Measurements from ENCODE around the gene SLX4IP. TPM values are rescaled to one million over a fixed set of nuclear protein-coding genes. Genes with fewer than 3 reads are reported as not detected.

The SLX4IP gene
- total and polyA plus RNA-seq, 2 of the 13 experiments (the other 11 are each of a cell fraction or from before 2014, with no cell fraction given), result 3.6 to 7.3 TPM

- TF ChIP-seq, protein P1, sequence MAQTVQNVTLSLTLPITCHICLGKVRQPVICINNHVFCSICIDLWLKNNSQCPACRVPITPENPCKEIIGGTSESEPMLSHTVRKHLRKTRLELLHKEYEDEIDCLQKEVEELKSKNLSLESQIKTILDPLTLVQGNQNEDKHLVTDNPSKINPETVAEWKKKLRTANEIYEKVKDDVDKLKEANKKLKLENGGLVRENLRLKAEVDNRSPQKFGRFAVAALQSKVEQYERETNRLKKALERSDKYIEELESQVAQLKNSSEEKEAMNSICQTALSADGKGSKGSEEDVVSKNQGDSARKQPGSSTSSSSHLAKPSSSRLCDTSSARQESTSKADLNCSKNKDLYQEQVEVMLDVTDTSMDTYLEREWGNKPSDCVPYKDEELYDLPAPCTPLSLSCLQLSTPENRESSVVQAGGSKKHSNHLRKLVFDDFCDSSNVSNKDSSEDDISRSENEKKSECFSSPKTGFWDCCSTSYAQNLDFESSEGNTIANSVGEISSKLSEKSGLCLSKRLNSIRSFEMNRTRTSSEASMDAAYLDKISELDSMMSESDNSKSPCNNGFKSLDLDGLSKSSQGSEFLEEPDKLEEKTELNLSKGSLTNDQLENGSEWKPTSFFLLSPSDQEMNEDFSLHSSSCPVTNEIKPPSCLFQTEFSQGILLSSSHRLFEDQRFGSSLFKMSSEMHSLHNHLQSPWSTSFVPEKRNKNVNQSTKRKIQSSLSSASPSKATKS (CRISPR knock-in tag; IDR thresholded peaks at IDR 0.05), result 0 out of 2 replicates have a peak, but pooled peaks have one; percentile 33
- TF ChIP-seq TEF (CRISPR knock-in tag; IDR thresholded peaks at IDR 0.05) (0 out of 2 replicates have a peak, but pooled peaks have one; percentile 58), ZNF674 (CRISPR knock-in tag; IDR thresholded peaks at IDR 0.05; ENCODE audit: low read depth) (no peak), CBFB (CRISPR knock-in tag; IDR thresholded peaks at IDR 0.05) (peak; percentile 70; the same call in 1 of the 2 replicates), HNRNPL (IDR thresholded peaks at IDR 0.05; ENCODE audit: low read depth, low read length) (peak; percentile 68; the same call in 1 of the 2 replicates), ZNF337 (CRISPR knock-in tag; IDR thresholded peaks at IDR 0.05; ENCODE audit: borderline replicate concordance, low read depth) (no peak), ZNF30 (CRISPR knock-in tag; IDR thresholded peaks at IDR 0.05) (no peak), TBX3 (IDR thresholded peaks at IDR 0.05; ENCODE audit: borderline replicate concordance) (peak; percentile 72; the same call in 1 of the 2 replicates), TAF1 (CRISPR knock-in tag; IDR thresholded peaks at IDR 0.05) (peak; percentile 62), ZNF710 (CRISPR knock-in tag; IDR thresholded peaks at IDR 0.05; ENCODE audit: borderline replicate concordance) (no peak), ZMYM3 (CRISPR knock-in tag; IDR thresholded peaks at IDR 0.05) (peak; percentile 52; the same call in 1 of the 2 replicates), ESRRA (CRISPR knock-in tag; IDR thresholded peaks at IDR 0.05; ENCODE audit: low read depth) (no peak; the same call in 1 of the 2 replicates), KLF11 (CRISPR knock-in tag; IDR thresholded peaks at IDR 0.05) (no peak), ZNF670 (CRISPR knock-in tag; IDR thresholded peaks at IDR 0.05; ENCODE audit: borderline replicate concordance) (peak; percentile 73; the same call in 1 of the 2 replicates), ZNF570 (CRISPR knock-in tag; IDR thresholded peaks at IDR 0.05; ENCODE audit: borderline replicate concordance) (0 out of 2 replicates have a peak, but pooled peaks have one; percentile 17), ZNF557 (CRISPR knock-in tag; IDR thresholded peaks at IDR 0.05) (0 out of 2 replicates have a peak, but pooled peaks have one; percentile 25), ZSCAN25 (CRISPR knock-in tag; IDR thresholded peaks at IDR 0.05) (peak; percentile 27; the same call in 1 of the 2 replicates), NFATC3 (CRISPR knock-in tag; IDR thresholded peaks at IDR 0.05) (no peak)
- TF ChIP-seq, protein P2, sequence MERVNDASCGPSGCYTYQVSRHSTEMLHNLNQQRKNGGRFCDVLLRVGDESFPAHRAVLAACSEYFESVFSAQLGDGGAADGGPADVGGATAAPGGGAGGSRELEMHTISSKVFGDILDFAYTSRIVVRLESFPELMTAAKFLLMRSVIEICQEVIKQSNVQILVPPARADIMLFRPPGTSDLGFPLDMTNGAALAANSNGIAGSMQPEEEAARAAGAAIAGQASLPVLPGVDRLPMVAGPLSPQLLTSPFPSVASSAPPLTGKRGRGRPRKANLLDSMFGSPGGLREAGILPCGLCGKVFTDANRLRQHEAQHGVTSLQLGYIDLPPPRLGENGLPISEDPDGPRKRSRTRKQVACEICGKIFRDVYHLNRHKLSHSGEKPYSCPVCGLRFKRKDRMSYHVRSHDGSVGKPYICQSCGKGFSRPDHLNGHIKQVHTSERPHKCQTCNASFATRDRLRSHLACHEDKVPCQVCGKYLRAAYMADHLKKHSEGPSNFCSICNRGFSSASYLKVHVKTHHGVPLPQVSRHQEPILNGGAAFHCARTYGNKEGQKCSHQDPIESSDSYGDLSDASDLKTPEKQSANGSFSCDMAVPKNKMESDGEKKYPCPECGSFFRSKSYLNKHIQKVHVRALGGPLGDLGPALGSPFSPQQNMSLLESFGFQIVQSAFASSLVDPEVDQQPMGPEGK (CRISPR knock-in tag; IDR thresholded peaks at IDR 0.05), result peak; percentile 66
- TF ChIP-seq, protein P3, sequence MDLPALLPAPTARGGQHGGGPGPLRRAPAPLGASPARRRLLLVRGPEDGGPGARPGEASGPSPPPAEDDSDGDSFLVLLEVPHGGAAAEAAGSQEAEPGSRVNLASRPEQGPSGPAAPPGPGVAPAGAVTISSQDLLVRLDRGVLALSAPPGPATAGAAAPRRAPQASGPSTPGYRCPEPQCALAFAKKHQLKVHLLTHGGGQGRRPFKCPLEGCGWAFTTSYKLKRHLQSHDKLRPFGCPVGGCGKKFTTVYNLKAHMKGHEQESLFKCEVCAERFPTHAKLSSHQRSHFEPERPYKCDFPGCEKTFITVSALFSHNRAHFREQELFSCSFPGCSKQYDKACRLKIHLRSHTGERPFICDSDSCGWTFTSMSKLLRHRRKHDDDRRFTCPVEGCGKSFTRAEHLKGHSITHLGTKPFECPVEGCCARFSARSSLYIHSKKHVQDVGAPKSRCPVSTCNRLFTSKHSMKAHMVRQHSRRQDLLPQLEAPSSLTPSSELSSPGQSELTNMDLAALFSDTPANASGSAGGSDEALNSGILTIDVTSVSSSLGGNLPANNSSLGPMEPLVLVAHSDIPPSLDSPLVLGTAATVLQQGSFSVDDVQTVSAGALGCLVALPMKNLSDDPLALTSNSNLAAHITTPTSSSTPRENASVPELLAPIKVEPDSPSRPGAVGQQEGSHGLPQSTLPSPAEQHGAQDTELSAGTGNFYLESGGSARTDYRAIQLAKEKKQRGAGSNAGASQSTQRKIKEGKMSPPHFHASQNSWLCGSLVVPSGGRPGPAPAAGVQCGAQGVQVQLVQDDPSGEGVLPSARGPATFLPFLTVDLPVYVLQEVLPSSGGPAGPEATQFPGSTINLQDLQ (CRISPR knock-in tag; IDR thresholded peaks at IDR 0.05), result no peak; the same call in 1 of the 2 replicates
These were observed 237.6 kb downstream of the SLX4IP start (continued) for GRCh38 chr20:10672624-10673127.
